Inflammatory macrophage (primary cell): ENCODE data around the gene TH.

ENCODE experiments used
- DNase-seq, 2 donors: peaks; one replicate each; pipeline ENCODE4 v3.0.0-alpha.2; 2020 to 2022

The TH gene

GRCh38 chr11:2139621-2140337 is 31.8 kb downstream of the TH start:
- no peak for DNase-seq

- no peak for DNase-seq
These were observed 32.5 kb downstream of the TH start, which contains the start of gene IGF2 for GRCh38 chr11:2139123-2139521. TSS of gene IGF2 (minus strand) at chr11:2139389. CDS start at chr11:2135523, 3,866 bp downstream.

GRCh38 chr11:2138431-2139122 is 33.0 kb downstream of the TH start:
- DNase-seq: no peak

DNA sequence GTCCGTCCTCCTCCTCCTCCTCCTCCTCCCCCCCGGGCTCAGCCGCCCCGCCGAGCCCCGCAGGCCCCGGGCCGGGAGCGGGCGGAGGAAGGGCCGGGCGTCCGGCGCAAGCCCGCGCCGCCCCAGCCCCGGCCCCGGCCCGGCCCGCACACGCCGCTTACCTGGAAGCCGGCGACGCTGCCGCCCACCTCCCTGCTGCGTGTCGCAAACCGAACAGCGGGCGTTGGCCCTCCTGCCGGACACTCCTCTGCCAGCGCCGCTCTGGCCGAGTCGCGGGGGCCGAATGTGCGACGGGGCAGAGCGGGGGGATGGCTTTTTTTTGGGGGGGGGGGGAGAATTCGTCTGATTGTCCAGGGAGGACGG is 33.6 kb downstream of the TH start:
- no peak for DNase-seq

- DNase-seq: peak in 1 of 2 donors; percentile 2
These were observed 34.2 kb downstream of the TH start for GRCh38 chr11:2137202-2138067.

- DNase-seq: no peak
These were observed 34.7 kb downstream of the TH start for GRCh38 chr11:2136952-2137201.

DNA sequence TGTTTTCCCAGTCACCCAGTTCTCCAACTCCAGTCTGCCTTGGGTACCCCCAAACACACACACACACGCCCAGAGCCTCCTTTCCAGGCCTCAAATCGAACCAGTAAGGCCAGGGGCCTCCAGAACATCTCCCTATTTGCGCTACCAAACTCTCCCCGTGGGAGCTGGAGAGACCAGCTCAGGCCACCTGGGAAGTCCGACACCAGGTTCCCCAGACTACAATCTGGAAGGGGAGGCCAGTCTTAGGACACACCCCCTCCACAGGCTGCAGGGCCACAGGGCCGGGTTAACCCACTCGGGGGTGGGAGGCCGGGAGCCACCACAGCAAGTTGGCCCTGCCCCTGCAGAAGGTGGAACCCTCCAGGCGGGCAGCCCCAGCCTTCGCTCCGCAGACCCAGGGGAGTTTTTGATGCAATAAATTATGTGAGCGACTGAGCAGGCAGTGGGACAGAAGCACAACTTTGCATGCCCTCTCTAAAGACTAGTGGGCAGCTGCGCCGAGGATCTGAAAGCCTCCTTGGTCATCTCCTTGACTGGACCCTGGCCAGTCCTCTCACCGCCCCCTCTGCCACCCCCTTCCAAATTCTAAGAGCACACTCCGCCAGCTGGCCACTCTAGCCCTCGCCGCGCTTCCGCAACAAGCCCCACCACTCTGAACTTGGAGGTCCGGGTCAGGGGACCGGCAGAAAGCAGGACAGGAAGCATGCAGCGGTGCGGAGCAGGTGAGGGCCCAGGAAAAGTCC is 35.2 kb downstream of the TH start:
- no peak for DNase-seq

DNA sequence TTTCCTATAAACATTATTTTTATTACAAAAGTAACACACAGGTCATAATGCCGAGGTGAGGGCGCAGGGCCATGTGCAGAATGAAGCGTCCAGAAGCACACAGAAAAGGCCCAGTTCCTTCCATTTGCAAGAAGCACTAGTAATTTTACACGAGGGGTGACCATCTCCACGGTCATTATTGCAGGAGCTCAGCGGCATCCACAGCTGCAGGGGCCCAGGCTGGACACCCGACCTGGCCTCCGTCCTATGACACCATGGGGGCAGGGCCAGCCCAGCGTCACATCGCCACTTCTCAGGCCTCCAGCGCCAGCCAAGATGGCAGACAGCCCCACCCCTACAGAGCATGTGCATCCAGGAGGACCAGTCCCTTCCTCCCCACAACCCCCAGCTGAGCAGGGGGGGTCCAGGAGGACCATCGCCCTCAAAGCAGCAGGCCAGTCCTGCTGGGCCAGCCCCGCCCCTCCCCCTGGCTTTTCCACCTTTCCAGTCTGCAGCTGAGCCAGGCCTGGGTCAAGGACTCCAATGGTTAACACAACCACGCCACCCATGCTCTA is 35.9 kb downstream of the TH start:
- no peak for DNase-seq

- DNase-seq: no peak
These were observed 36.5 kb downstream of the TH start for GRCh38 chr11:2135018-2135569.

- no peak for DNase-seq
These were observed 37.3 kb downstream of the TH start for GRCh38 chr11:2134022-2135010.

GRCh38 chr11:2133241-2134021 is 38.2 kb downstream of the TH start:
- DNase-seq: no peak

- DNase-seq: no peak
These were observed 38.8 kb downstream of the TH start for GRCh38 chr11:2132874-2133240.

GRCh38 chr11:2132246-2132645 is 39.4 kb downstream of the TH start:
- DNase-seq: no peak

DNA sequence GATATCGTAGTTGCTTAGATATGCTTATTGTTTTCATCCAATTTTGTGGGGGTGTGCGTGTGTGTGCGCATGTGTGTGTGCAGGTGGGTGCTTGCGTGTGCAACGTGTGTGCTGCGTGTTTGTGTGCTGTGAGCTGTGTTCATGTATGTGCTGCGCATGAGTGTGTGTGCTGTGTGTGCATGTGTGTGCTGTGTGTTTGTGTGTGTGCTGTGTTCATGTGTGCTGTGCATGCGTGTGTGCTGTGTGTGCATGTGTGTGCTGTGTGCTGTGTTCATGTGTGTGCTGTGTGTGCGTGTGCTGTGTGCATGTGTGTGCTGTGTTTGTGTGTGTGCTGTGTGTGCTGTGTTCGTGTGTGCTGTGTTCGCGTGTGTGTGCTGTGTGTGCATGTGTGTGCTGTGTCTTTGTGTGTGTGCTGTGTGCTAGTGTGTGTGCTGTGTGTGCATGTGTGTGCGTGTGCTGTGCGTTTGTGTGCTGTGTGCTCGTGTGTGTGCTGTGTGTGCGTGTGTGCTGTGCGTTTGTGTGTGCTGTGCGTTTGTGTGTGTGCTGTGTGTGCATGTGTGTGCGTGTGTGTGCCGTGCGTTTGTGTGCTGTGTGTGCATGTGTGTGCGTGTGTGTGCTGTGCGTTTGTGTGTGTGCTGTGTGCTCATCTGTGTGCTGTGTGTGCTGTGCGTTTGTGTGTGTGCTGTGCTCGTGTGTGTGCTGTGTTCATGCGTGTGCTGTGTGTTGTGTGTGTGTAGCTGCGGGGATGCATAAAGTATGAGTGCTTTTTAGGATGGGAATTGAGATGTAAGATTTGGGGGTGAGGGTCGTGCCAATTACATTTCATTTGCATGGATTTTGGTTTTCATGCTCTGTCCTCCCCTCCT is 40.0 kb downstream of the TH start:
- no peak for DNase-seq

- DNase-seq: no peak
These were observed 40.7 kb downstream of the TH start for GRCh38 chr11:2130881-2131352.

DNA sequence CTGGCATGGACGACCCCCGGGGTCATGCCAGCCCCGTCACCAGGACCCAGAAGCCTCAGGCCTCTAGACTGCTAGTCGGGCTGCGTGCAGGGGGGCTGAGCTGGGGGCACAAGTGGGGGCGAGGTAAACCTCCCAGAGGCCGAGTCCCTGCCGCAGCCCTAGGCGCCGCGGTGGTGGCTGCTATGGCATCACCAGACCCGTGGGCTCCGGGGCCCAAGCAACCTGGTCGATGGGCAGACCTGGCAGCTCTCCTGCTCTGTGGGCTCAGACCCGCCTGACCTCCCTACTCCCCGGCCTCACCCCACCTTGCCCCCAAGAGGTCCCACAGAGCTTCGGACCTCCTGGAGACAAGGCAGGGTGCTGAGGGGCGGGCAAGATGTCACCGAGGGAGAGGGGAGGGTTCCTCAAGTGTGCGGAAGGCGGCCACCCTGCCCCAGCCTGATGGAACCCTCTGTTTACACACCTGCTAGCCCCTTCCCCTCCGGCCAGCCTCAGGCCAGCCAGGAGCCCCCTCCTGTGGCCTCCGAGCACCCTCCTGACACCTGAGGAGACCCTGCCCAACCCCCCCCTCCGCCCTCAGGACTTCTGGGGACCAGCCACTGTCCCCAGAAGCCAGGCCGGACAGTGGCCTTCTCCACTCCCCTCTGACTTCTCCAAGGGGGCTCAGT is 41.8 kb downstream of the TH start:
- DNase-seq: no peak

DNA sequence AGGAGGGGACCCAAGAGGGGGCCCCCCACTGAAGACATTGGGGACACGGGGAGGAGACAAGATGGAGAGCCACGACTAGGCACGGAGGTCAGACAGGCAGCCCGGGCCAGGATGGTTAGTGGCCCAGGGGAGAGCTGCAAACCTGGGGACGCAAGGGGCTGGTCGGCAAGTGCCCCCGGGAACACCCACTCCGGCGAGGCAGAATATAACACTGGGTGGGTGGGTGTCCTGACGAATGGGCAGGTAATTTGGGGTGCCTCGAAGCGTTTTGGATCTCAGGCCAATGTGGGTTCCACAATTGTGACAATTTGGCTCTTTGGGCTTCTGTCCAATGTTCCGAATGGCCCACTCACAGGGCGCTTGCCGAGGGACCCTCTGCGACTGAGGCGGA is 42.3 kb downstream of the TH start:
- DNase-seq: no peak

DNA sequence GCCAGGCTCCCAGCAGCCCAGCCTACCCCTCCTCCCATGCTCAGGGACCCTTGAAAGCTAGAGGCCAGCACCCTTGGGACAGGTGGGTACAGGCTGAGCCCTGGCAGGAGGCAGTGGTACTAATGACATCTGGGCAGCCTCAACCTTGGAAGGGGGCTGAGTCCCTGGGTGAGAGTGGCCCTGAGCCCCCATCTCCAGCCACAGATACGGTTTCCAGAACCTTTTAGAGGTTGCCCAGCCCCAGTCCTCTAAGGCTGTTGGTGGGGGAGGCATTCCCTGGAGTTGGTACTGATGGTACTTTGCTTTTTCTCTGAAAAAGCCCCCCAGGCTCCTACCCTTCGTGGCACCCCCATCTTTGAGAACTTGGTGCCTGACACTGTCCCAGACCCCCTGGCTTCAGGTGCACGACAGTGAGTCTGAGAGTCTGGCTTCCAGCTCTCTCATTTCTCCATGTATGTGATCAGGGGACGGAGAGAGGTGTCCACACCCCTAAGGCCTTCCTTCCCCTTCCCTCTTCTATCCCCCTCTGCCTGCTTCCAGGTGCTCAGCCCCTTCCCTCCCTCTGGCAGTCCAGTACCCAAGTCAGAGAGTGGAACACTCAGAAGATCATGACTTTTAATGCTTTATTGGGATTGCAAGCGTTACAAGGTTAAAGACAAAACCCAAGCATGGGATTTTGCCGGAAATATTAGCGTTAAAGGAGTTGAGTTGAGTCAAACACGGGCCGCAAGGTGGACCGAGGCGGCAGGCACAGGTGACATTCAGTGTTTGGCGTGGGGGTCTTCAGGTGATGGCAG is 42.9 kb downstream of the TH start:
- DNase-seq: no peak
